ENCODE measurements around the gene CLEC1B. TPM values are rescaled to one million over a fixed set of nuclear protein-coding genes. Genes with fewer than 3 reads are reported as not detected.
"Not testable (repeated sequence)": the region's sequence is repeated elsewhere in the genome, so short reads cannot be mapped to it uniquely, and the experiment has no call there.

Gene CLEC1B
- total and polyA plus RNA-seq, 7 donors, result not detected

DNA sequence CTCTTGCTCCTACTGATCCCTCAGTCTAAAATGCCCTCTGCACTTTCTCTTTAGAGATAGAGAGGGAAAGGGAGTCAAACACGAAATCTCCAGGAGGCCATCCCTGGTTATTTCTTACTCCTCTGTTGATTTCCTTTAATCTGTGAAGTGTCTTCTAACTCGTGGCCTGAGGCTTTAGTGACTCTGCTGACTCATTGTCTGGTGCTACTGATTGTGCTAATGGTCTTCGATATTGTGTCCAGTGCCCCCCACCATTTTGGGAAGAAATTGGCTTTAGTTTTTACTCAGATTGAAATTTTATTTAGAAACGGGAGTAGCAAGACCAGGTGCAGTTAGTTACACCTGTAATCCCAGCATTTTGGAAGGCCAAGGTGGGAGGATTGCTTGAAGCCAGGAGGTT is 32.4 kb upstream of the CLEC1B start:
- TF ChIP-seq, protein P1, sequence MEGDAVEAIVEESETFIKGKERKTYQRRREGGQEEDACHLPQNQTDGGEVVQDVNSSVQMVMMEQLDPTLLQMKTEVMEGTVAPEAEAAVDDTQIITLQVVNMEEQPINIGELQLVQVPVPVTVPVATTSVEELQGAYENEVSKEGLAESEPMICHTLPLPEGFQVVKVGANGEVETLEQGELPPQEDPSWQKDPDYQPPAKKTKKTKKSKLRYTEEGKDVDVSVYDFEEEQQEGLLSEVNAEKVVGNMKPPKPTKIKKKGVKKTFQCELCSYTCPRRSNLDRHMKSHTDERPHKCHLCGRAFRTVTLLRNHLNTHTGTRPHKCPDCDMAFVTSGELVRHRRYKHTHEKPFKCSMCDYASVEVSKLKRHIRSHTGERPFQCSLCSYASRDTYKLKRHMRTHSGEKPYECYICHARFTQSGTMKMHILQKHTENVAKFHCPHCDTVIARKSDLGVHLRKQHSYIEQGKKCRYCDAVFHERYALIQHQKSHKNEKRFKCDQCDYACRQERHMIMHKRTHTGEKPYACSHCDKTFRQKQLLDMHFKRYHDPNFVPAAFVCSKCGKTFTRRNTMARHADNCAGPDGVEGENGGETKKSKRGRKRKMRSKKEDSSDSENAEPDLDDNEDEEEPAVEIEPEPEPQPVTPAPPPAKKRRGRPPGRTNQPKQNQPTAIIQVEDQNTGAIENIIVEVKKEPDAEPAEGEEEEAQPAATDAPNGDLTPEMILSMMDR (IDR thresholded peaks at IDR 0.05), result no peak
- TF ChIP-seq POLR2AphosphoS5 (IDR thresholded peaks at IDR 0.05), result no peak
- no peak for TF ChIP-seq EP300 (IDR thresholded peaks at IDR 0.05)
- no peak for TF ChIP-seq POLR2A (IDR thresholded peaks at IDR 0.05)
- Histone ChIP-seq H3K4me3 (no peak overlapping the region), H3K4me1 (no peaks in the 10 kb centered on the region), H3K36me3 (no peaks in the 10 kb centered on the region), H3K9me3 (no peaks in the 10 kb centered on the region), H3K27ac (no peak overlapping the region), H3K27me3 (no peaks in the 10 kb centered on the region)
- DNase-seq, result no peak
- whole genome bisulfite sequencing, 2 donors, result 64 to 67% methylated on average over 4 of the region's 4 CpGs
- intact Hi-C loops (cut with DNase I), result loop anchor here (5.0 kb wide), 1 partner anchor 111 kb away; no protein-coding TSS in a partner anchor

DNA sequence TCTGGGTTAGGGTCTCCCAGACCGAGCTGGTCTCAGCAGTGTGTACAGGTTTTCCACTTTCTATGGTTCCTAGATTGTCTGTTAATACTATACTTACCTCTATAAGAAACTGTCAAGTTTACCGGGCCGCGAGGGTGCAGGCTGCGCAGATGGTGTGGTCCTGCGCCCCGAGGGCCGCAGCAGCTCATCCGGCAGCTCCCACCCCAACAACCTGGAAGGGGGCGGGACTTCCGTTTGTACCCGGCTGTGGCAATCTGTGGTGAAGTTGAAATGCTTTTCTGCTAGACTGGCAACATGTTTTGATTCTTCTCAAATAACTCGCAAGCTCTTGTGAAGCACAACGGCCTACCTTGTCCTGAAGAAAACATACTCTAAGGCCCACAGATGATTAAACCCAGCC is 31.5 kb upstream of the CLEC1B start, which contains the start of gene CLEC9A:
Gene CLEC9A, plus strand, starts transcription at position 237 of the 400 bp plus-strand sequence. CDS start 22,006 bp downstream, outside the sequence.
- 95 to 96% methylated on average over 14 of the region's 14 CpGs for WGBS, 2 donors
- Histone ChIP-seq H3K36me3 (no peaks in the 10 kb centered on the region), H3K9me3 (no peaks in the 10 kb centered on the region), H3K27ac (no peak within 1 kb of the TSS), H3K4me1 (no peaks in the 10 kb centered on the region), H3K4me3 (no peak within 1 kb of the TSS), H3K27me3 (no peaks in the 10 kb centered on the region)
- TF ChIP-seq POLR2A (IDR thresholded peaks at IDR 0.05) (no peak), POLR2AphosphoS5 (IDR thresholded peaks at IDR 0.05) (no peak), EP300 (IDR thresholded peaks at IDR 0.05) (no peak)
- TF ChIP-seq, protein P1 (IDR thresholded peaks at IDR 0.05), result no peak
- no peak for DNase-seq
- intact Hi-C loops (cut with DNase I), result loop anchor here (5.0 kb wide), 1 partner anchor 112 kb away; no protein-coding TSS in a partner anchor

DNA sequence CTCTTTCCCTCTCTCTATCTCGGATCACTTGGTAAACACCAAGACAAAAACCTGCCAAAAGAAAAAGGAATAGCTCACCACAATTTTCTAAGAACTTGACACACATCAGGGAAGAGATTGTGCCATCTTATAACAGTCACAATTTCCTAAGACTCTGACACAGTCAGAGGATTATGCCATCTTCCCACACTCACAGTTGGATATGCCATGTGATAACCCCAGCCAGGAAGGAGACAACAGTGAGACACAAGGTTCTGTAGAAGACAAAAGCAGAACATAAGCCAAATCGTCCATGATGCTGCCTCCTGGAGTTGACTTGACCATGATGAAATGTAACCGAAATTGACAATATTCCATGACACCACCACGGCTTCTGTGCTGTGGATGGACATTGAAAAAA is 28.8 kb upstream of the CLEC1B start:
- Histone ChIP-seq H3K36me3 (no peaks in the 10 kb centered on the region), H3K9me3 (no peaks in the 10 kb centered on the region), H3K4me1 (no peaks in the 10 kb centered on the region), H3K27ac (no peak overlapping the region), H3K27me3 (no peaks in the 10 kb centered on the region), H3K4me3 (no peak overlapping the region)
- WGBS, 2 donors, result 56 to 69% methylated on average over 4 of the region's 4 CpGs
- no peak for TF ChIP-seq EP300 (IDR thresholded peaks at IDR 0.05)
- TF ChIP-seq, protein P1 (IDR thresholded peaks at IDR 0.05), result no peak
- TF ChIP-seq POLR2A (IDR thresholded peaks at IDR 0.05), result no peak
- peak in 1 of 4 donors; percentile 39 for TF ChIP-seq POLR2AphosphoS5 (IDR thresholded peaks at IDR 0.05)
- intact Hi-C loops (cut with DNase I), result no loop called here
- DNase-seq, result no peak

DNA sequence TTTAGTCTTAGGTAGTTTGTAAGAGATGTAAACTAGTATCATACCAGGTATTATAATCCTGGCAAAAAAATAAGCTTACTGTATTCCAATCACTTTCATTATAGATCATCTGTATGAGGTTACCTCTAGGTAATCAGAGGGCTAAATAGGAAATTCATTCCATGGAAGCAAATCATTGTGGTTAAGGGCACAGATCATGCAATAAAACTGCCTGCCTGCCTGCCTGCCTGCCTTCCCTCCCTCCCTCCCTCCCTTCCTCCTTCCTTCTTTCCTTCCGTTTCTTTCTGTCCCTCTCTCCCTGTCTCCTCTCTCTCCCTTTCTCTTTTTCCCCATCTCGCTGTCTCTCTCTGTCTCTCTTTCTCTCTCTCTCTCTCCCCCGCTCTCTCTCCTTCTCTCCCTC is 28.4 kb upstream of the CLEC1B start:
- Histone ChIP-seq H3K36me3 (no peaks in the 10 kb centered on the region), H3K27ac (no peak overlapping the region), H3K4me3 (no peak overlapping the region), H3K27me3 (no peaks in the 10 kb centered on the region), H3K9me3 (no peaks in the 10 kb centered on the region), H3K4me1 (no peaks in the 10 kb centered on the region)
- intact Hi-C loops (cut with DNase I), result no loop called here
- no peak for DNase-seq
- WGBS, 2 donors, result 69 to 72% methylated on average over 3 of the region's 3 CpGs
- TF ChIP-seq POLR2AphosphoS5 (IDR thresholded peaks at IDR 0.05), result no peak
- no peak for TF ChIP-seq EP300 (IDR thresholded peaks at IDR 0.05)
- TF ChIP-seq POLR2A (IDR thresholded peaks at IDR 0.05), result no peak
- TF ChIP-seq, protein P1 (IDR thresholded peaks at IDR 0.05), result no peak

DNA sequence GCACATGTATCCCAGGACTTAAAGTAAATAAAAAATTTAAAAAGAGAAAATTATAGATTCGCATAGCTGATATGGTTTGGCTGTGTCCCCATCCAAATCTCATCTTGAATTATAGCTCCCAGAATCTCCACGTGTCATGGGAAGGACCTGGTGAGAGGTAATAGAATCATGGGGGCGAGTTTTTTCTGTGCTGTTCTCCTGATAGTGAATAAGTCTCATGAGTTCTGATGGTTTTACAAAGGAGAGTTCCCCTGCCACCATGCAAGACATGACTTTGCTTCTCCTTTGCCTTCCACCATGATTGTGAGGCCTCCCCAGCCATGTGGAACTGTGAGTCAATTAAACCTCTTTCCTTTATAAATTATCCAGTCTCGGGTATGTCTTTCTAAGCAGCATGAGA is 27.7 kb upstream of the CLEC1B start:
- intact Hi-C loops (cut with DNase I); H3K9me3 ChIP-seq: not testable (repeated sequence)
- 89 to 92% methylated on average over 4 of the region's 4 CpGs for WGBS, 2 donors

More for the DNA sequence above, 27.7 kb upstream of the CLEC1B start:
- H3K27me3 ChIP-seq, H3K4me1 ChIP-seq, H3K4me3 ChIP-seq, H3K27ac ChIP-seq, H3K36me3 ChIP-seq, DNase-seq: not testable (repeated sequence)
